Upper lobe of left lung (tissue), 6 donors: ENCODE results near the gene PPEF2. TPM values are rescaled to one million over a fixed set of nuclear protein-coding genes. Genes with fewer than 3 reads are reported as not detected.

Experiments used
- ATAC-seq, 2 donors: fragments of 200-7000 bp; cut with Tn5 transposase; one replicate each; pipeline ENCODE4 v1.9.1; 2022; ENCODE audit warnings: mild to moderate bottlenecking in 2 of 2, moderate library complexity in 2 of 2; ENCODE audit not compliant: low FRiP score in 2 of 2
- DNase-seq, 2 donors: peaks; one replicate each; pipeline ENCODE4 v3.0.0-alpha.2; 2019 to 2020
- H3K27ac ChIP-seq, 4 donors: fragments of 200-600 bp; sonication (generic); one replicate each; pipeline ENCODE4 v1.5.1; 2016 to 2019
- H3K27me3 ChIP-seq, 4 donors: fragments of 200-600 bp; sonication (generic); one replicate each; pipeline ENCODE4 v1.5.1; 2017 to 2019
- H3K36me3 ChIP-seq, 4 donors: fragments of 200-600 bp; sonication (generic); one replicate each; pipeline ENCODE4 v1.5.1; 2016 to 2019
- H3K4me1 ChIP-seq, 4 donors: fragments of 200-600 bp; sonication (generic); one replicate each; pipeline ENCODE4 v1.5.1; 2018 to 2019
- H3K4me3 ChIP-seq, 4 donors: fragments of 200-600 bp; sonication (generic); one replicate each; pipeline ENCODE4 v1.5.1; 2017 to 2019; ENCODE audit warnings: mild to moderate bottlenecking in 2 of 4, moderate library complexity in 1 of 4
- H3K9me3 ChIP-seq, 4 donors: fragments of 200-600 bp; sonication (generic); one replicate each; pipeline ENCODE4 v1.5.1; 2018 to 2019
- CTCF ChIP-seq, 6 experiments: fragments of 450-650 bp in 4 of 6; fragments of 200-600 bp in 2 of 6; sonication (generic) in 2 of 6; IDR thresholded peaks; one replicate each; pipeline ENCODE4 v1.5.1; 2016 to 2019; ENCODE audit warnings: antibody characterized with exemption in 6 of 6
- EP300 ChIP-seq, 4 donors: sonication (generic); formaldehyde crosslinking; IDR thresholded peaks; one replicate each; pipeline ENCODE4 v1.5.1; 2017; ENCODE audit warnings: antibody characterized with exemption in 4 of 4, control low read depth in 2 of 4
- POLR2A ChIP-seq, 4 donors: fragments of 450-650 bp; IDR thresholded peaks; one replicate each; pipeline ENCODE4 v1.5.1; 2016 to 2017; ENCODE audit warnings: antibody characterized with exemption in 4 of 4, mild to moderate bottlenecking in 2 of 4
- POLR2AphosphoS5 ChIP-seq, 2 donors: sonication (generic); formaldehyde crosslinking; IDR thresholded peaks; one replicate each; pipeline ENCODE4 v1.5.1; 2017; ENCODE audit warnings: antibody characterized with exemption in 2 of 2
- WGBS, 2 donors: methylation state at CpG; one replicate each; pipeline ENCODE4 v1.1.5; 2017 to 2018; 5-methylcytosine and 5-hydroxymethylcytosine counted together
- total RNA-seq, 6 donors: library from RNA; depleted of rRNA in 4 of 6; stranded (reverse); fragments of >200 nt in 4 of 6; gene quantifications; one replicate each; pipeline versions ENCODE4 v1.1.0 to v1.2.1, GENCODE V29; 2016 to 2021
- donor health status: DM: no; HTN: no; CAD: no; lungs with moderate emphysema.
- donor health status: DM: no; HTN: yes; CAD: no; lungs with severe emphysema.

PPEF2 gene
- total RNA-seq, 6 donors from 2014 or later = not detected

GRCh38 chr4:75821216-75821615, 81.0 kb downstream of the PPEF2 start:
- H3K36me3 ChIP-seq = no peaks in the 10 kb centered on the region
- no peak for TF ChIP-seq CTCF (IDR thresholded peaks at IDR 0.05)
- TF ChIP-seq POLR2A (IDR thresholded peaks at IDR 0.05) = no peak
- TF ChIP-seq EP300 (IDR thresholded peaks at IDR 0.05) = no peak
- TF ChIP-seq POLR2AphosphoS5 (IDR thresholded peaks at IDR 0.05) = no peak
- WGBS, 2 donors = 88 to 89% methylated on average over 3 of the region's 3 CpGs

DNA sequence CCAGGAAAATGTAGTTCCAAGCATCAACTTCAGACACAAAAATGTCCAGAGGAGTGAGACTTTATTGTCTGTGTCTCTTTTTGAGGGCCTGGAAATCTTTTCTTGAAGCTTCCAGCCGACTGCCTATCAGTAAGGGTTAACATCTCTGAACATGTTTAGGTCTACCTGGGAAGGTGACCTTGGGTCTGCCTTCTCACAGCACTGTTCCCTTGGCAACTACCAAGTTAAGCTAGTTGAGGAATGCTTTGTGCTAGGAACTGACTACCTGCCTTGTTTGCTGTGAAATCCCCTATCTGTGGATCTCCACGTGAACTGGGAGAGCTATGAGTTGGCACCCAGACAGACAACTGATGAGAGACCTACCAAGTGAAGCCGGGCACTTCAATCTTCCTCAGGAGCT, 81.6 kb downstream of the PPEF2 start:
- no peak for TF ChIP-seq POLR2A (IDR thresholded peaks at IDR 0.05)
- TF ChIP-seq CTCF (IDR thresholded peaks at IDR 0.05) = no peak
- no peak overlapping the region for H3K27ac ChIP-seq
- H3K9me3 ChIP-seq = no peaks in the 10 kb centered on the region
- no peaks in the 10 kb centered on the region for H3K4me1 ChIP-seq
- DNase-seq (no peak), ATAC-seq (no peak)
- 73% methylated on average over 3 of the region's 3 CpGs for WGBS, 2 donors
- no peak overlapping the region for H3K4me3 ChIP-seq
- H3K36me3 ChIP-seq = peaks cover 0 to 3% (median 0%) of the 10 kb centered on the region in 4 donors
- no peaks in the 10 kb centered on the region for H3K27me3 ChIP-seq

More at GRCh38 chr4:75821216-75821615, 81.0 kb downstream of the PPEF2 start:
- Histone ChIP-seq H3K4me3 (no peak overlapping the region), H3K4me1 (no peaks in the 10 kb centered on the region), H3K9me3 (no peaks in the 10 kb centered on the region), H3K27me3 (no peaks in the 10 kb centered on the region), H3K27ac (no peak overlapping the region)
- no peak for DNase-seq
- ATAC-seq = no peak

DNA sequence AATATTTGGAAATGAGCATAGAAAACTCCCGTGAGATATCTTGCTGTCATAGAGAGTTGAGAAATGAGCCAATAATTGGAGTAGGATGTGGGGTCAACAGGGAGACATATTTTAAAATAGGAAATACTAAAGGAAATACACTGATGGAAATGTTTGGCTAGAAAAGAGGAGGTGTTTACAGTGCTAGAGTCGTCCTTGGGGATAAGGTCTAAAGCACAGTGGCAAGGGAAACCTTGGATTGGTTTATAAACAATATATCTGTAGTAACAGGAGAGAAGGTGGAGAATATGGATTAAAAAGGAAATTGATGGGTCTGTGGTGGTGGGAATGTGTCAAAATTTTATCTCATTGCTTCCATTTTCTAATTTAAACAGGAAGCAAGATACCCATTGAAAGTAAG, 82.1 kb downstream of the PPEF2 start:
- no peak for TF ChIP-seq EP300 (IDR thresholded peaks at IDR 0.05)
- no peak for TF ChIP-seq POLR2A (IDR thresholded peaks at IDR 0.05)
- TF ChIP-seq POLR2AphosphoS5 (IDR thresholded peaks at IDR 0.05) = no peak
- no peak for TF ChIP-seq CTCF (IDR thresholded peaks at IDR 0.05)
- WGBS, 2 donors = 37 to 43% methylated on average over 2 of the region's 2 CpGs
- no peaks in the 10 kb centered on the region for H3K27me3 ChIP-seq
- DNase-seq = no peak
- no peaks in the 10 kb centered on the region for H3K9me3 ChIP-seq
- H3K4me1 ChIP-seq = no peaks in the 10 kb centered on the region
- no peak overlapping the region for H3K4me3 ChIP-seq
- no peak for ATAC-seq
- H3K36me3 ChIP-seq = peaks cover 0 to 8% (median 3%) of the 10 kb centered on the region in 4 donors
- H3K27ac ChIP-seq = no peak overlapping the region

DNA sequence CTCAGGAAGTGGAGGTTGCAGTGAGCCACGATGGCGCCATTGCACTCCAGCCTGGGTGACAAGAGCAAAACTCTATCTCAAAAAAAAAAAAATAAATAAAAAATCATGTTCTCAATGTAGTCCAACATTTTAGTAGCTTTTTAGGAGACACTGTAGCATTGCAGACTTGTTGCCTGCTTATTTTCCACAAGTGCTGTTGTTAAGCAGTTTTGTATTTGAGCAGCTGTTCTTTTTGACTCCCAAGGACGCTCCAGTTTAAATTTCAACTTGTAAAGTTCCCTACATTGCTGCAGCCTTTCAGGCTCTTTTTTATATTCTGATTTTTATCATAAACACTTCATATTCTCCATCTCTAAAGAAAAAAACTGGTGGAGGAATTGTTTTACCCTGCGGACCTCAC, 83.1 kb downstream of the PPEF2 start:
- WGBS, 2 donors = 71 to 73% methylated on average over 4 of the region's 4 CpGs
- TF ChIP-seq POLR2A (IDR thresholded peaks at IDR 0.05) (no peak), EP300 (IDR thresholded peaks at IDR 0.05) (no peak), CTCF (IDR thresholded peaks at IDR 0.05) (no peak), POLR2AphosphoS5 (IDR thresholded peaks at IDR 0.05) (no peak)
- peaks cover 5 to 19% (median 13%) of the 10 kb centered on the region in 4 donors for H3K36me3 ChIP-seq
- ATAC-seq (no peak), DNase-seq (no peak)
- no peaks in the 10 kb centered on the region for H3K27me3 ChIP-seq
- no peak overlapping the region for H3K4me3 ChIP-seq
- H3K4me1 ChIP-seq = no peaks in the 10 kb centered on the region
- H3K27ac ChIP-seq = no peak overlapping the region
- no peaks in the 10 kb centered on the region for H3K9me3 ChIP-seq

- TF ChIP-seq EP300 (IDR thresholded peaks at IDR 0.05) = no peak
- no peak for TF ChIP-seq POLR2A (IDR thresholded peaks at IDR 0.05)
- no peak for TF ChIP-seq POLR2AphosphoS5 (IDR thresholded peaks at IDR 0.05)
- TF ChIP-seq CTCF (IDR thresholded peaks at IDR 0.05) = no peak
- no peak for ATAC-seq
- DNase-seq = no peak
- H3K36me3 ChIP-seq = peaks cover 7 to 28% (median 23%) of the 10 kb centered on the region in 4 donors
- no peak overlapping the region for H3K4me3 ChIP-seq
- no peaks in the 10 kb centered on the region for H3K4me1 ChIP-seq
- H3K9me3 ChIP-seq = no peaks in the 10 kb centered on the region
- H3K27ac ChIP-seq = no peak overlapping the region
- 85 to 94% methylated on average over 2 of the region's 2 CpGs for WGBS, 2 donors
- no peaks in the 10 kb centered on the region for H3K27me3 ChIP-seq
These were observed 84.4 kb downstream of the PPEF2 start for GRCh38 chr4:75817901-75818300.
